GM23338 (cell line): ENCODE data around the gene BCAS3.

Source experiments
- CREB1 ChIP-seq: fragments of 250-450 bp; sonication (Bioruptor Pico); IDR thresholded peaks from 2 replicates; pipeline ENCODE4 v1.5.0; 2020; ENCODE audit warnings: low read depth, mild to moderate bottlenecking, moderate library complexity
- EZH2 ChIP-seq: fragments of 200-600 bp; sonication (generic); IDR thresholded peaks from one replicate; pipeline ENCODE4 v1.8.0; 2017; ENCODE audit warnings: antibody characterized with exemption, mild to moderate bottlenecking, low read depth; ENCODE audit not compliant: unreplicated experiment
- EZH2phosphoT487 ChIP-seq: fragments of 200-600 bp; sonication (generic); IDR thresholded peaks from one replicate; pipeline ENCODE4 v1.8.1; 2018; ENCODE audit warnings: antibody characterized with exemption; ENCODE audit not compliant: unreplicated experiment
- JUNB ChIP-seq: IDR thresholded peaks from one replicate; pipeline ENCODE4 v1.6.1; 2016; ENCODE audit warnings: antibody characterized with exemption; ENCODE audit not compliant: unreplicated experiment
- NANOG ChIP-seq: IDR thresholded peaks from 2 replicates; pipeline ENCODE4 v1.6.1; 2016; ENCODE audit warnings: antibody characterized with exemption, borderline replicate concordance
- POLR2AphosphoS5 ChIP-seq: IDR thresholded peaks from 2 replicates; pipeline ENCODE4 v1.6.1; 2016; ENCODE audit warnings: antibody characterized with exemption, low read depth
- STAT1 ChIP-seq: IDR thresholded peaks from one replicate; pipeline ENCODE4 v1.6.1; 2016; ENCODE audit warnings: antibody characterized with exemption; ENCODE audit not compliant: unreplicated experiment
- ZNF331 ChIP-seq: fragments of 250-450 bp; sonication (Bioruptor Pico); IDR thresholded peaks from 2 replicates; pipeline ENCODE4 v1.5.0; 2020; ENCODE audit warnings: low read depth, mild to moderate bottlenecking, moderate library complexity
- TF ChIP-seq, protein P1 (sequence below), 2 experiments: fragments of 200-600 bp in 1 of 2; sonication (generic) in 1 of 2; conservative IDR thresholded peaks; 2 replicates each; pipeline versions ENCODE4 v1.5.1 to v1.6.1; 2016 to 2017; ENCODE audit warnings: antibody characterized with exemption in 2 of 2, low read depth in 2 of 2, mild to moderate bottlenecking in 2 of 2, moderate library complexity in 1 of 2
- TF ChIP-seq, protein P2 (sequence below): IDR thresholded peaks from one replicate; pipeline ENCODE4 v1.6.1; 2018; ENCODE audit warnings: antibody characterized with exemption; ENCODE audit not compliant: unreplicated experiment

DNA sequence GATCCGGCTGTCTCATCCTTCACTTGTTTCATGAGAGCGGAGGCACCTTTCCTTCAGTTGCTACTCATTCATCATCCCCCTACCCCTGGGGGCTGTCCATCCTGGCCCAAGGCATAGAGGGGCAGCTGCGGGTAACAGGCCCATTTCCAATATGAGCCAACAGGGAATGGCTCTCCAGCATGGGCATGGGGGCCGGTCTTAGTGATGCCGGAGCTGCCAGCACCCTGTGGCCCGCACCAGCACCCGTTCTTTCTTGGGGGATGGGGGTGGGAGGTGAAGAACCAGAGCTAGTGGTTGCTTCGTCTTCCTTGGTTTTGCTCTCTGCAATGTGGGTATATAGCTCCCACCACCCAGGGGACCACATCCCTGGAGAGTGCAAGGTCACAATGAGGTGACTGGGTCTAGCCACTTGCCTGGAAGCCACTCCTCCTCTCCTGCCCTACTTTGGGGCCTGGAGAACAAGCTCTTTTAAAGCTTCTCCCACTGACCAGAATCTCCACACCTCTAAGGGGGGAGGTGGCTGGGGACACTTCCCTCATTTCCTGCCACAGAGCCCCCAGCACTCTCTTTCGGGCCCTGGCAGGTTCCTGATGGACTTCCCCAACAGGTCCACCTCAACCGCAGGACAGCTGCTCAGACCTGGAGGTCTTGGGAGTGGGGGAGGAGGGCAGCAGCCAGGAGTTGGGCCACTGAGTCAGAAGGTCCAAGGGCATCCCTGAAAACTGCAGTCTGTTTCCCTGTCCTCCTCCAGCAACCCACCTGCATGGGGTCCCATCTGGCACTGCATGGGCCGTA lies 710.1 kb downstream of the BCAS3 start:
- TF ChIP-seq, protein P1, sequence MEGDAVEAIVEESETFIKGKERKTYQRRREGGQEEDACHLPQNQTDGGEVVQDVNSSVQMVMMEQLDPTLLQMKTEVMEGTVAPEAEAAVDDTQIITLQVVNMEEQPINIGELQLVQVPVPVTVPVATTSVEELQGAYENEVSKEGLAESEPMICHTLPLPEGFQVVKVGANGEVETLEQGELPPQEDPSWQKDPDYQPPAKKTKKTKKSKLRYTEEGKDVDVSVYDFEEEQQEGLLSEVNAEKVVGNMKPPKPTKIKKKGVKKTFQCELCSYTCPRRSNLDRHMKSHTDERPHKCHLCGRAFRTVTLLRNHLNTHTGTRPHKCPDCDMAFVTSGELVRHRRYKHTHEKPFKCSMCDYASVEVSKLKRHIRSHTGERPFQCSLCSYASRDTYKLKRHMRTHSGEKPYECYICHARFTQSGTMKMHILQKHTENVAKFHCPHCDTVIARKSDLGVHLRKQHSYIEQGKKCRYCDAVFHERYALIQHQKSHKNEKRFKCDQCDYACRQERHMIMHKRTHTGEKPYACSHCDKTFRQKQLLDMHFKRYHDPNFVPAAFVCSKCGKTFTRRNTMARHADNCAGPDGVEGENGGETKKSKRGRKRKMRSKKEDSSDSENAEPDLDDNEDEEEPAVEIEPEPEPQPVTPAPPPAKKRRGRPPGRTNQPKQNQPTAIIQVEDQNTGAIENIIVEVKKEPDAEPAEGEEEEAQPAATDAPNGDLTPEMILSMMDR (conservative IDR thresholded peaks at IDR 0.05; ENCODE audit: low read depth in 2 of 2), result no peak
- TF ChIP-seq ZNF331 (no peak), POLR2AphosphoS5 (no peak), EZH2 (no peak), STAT1 (no peak), CREB1 (no peak), EZH2phosphoT487 (no peak), JUNB (no peak), NANOG (no peak)
- TF ChIP-seq, protein P2, sequence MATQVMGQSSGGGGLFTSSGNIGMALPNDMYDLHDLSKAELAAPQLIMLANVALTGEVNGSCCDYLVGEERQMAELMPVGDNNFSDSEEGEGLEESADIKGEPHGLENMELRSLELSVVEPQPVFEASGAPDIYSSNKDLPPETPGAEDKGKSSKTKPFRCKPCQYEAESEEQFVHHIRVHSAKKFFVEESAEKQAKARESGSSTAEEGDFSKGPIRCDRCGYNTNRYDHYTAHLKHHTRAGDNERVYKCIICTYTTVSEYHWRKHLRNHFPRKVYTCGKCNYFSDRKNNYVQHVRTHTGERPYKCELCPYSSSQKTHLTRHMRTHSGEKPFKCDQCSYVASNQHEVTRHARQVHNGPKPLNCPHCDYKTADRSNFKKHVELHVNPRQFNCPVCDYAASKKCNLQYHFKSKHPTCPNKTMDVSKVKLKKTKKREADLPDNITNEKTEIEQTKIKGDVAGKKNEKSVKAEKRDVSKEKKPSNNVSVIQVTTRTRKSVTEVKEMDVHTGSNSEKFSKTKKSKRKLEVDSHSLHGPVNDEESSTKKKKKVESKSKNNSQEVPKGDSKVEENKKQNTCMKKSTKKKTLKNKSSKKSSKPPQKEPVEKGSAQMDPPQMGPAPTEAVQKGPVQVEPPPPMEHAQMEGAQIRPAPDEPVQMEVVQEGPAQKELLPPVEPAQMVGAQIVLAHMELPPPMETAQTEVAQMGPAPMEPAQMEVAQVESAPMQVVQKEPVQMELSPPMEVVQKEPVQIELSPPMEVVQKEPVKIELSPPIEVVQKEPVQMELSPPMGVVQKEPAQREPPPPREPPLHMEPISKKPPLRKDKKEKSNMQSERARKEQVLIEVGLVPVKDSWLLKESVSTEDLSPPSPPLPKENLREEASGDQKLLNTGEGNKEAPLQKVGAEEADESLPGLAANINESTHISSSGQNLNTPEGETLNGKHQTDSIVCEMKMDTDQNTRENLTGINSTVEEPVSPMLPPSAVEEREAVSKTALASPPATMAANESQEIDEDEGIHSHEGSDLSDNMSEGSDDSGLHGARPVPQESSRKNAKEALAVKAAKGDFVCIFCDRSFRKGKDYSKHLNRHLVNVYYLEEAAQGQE, result no peak
